Left lung (tissue), 10 donors: ENCODE data around the gene GALNT8. TPM values are rescaled to one million over a fixed set of nuclear protein-coding genes. Genes with fewer than 3 reads are reported as not detected.

Experiments used
- ATAC-seq: fragments of 200-7000 bp; cut with Tn5 transposase; one replicate; pipeline ENCODE4 v1.9.1; 2020; ENCODE audit warnings: moderate library complexity
- DNase-seq, 4 donors: peaks; one replicate each; pipeline ENCODE4 v3.0.0-alpha.2; 2013 to 2020
- H3K27ac ChIP-seq, 2 donors: fragments of 200-600 bp; sonication (generic) in 1 of 2; one replicate each; pipeline versions ENCODE4 v1.5.0 to v1.8.0; 2020 to 2021
- H3K27me3 ChIP-seq, 2 donors: fragments of 200-600 bp; sonication (generic) in 1 of 2; one replicate each; pipeline versions ENCODE4 v1.5.0 to v1.8.0; 2020 to 2021
- H3K36me3 ChIP-seq, 2 donors: fragments of 200-600 bp; sonication (generic) in 1 of 2; one replicate each; pipeline versions ENCODE4 v1.5.0 to v1.8.0; 2020 to 2021
- H3K4me1 ChIP-seq, 2 donors: fragments of 200-600 bp; one replicate each; pipeline ENCODE4 v1.8.0; 2021
- H3K4me3 ChIP-seq, 2 donors: fragments of 200-600 bp; sonication (generic) in 1 of 2; one replicate each; pipeline versions ENCODE4 v1.5.0 to v1.8.0; 2020 to 2021; ENCODE audit warnings: mild to moderate bottlenecking in 1 of 2
- H3K9me3 ChIP-seq, 2 donors: fragments of 200-600 bp; sonication (generic) in 1 of 2; one replicate each; pipeline versions ENCODE4 v1.5.0 to v1.8.0; 2020 to 2021
- intact Hi-C, 2 donors: fragments of 100-400 bp; cut with DNase I; formaldehyde crosslinking; loops; one replicate each; pipeline versions ENCODE4 v1.11.2 to v1.14.2; 2022
- polyA plus RNA-seq, 6 donors: library from polyadenylated mRNA; unstranded; fragments of 120-200 nt; gene quantifications; one replicate each; pipeline ENCODE4 v1.2.1, GENCODE V29; 2013; ENCODE audit not compliant: insufficient read length in 6 of 6
- total RNA-seq, 2 donors: library from RNA; stranded (reverse); fragmentation: NEBNext Ultra II Directional; extraction: Animal tissue kit (Norgen Biotek cat#: 25700); gene quantifications; one replicate each; pipeline ENCODE4 v1.2.1, GENCODE V29; 2021
- TF ChIP-seq, protein P1 (sequence below), 2 donors: fragments of 200-600 bp; sonication (generic) in 1 of 2; IDR thresholded peaks; one replicate each; pipeline versions ENCODE4 v1.5.0 to v1.8.0; 2021; ENCODE audit warnings: antibody characterized with exemption in 2 of 2
- donor health status: DM: no; HTN: yes; CAD: no.
- donor health status: DM: no; HTN: no; CAD: no.

GALNT8 gene
- total and polyA plus RNA-seq, 8 donors: 0.09 to 2.3 (median 1.3) TPM

DNA sequence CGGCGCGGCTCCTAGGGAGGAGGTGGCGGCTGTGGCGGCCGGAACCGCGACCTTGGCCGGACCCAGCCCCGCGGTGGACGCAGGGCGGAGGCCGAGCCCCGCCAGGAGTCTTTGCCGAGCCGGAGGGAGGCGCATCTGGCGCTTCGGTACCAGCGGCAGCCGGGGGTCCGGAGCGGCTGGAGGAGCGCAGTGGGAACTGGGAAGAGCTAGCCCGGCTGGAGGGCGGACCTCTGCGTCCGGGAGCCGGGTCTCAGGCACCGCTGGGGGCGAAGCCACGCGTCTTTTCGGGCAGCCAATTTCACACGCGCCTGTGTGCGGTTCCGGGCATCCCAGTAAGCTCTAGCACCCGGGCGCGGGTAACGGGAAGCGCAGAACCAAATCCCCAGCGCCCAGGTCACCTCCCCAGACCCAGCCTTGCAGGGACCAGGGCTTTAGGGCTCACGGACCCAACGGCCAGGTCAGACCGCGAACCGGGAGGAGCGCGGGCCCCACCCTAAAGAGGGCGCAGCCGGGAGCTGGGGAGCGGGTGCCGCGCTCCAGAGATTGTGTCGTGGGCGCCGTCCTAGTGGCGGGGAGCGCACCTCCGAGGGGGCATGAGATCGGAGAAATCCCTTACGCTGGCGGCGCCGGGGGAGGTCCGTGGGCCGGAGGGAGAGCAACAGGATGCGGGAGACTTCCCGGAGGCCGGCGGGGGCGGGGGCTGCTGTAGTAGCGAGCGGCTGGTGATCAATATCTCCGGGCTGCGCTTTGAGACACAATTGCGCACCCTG lies 89.4 kb downstream of the GALNT8 start:
- no peaks in the 10 kb centered on the region for H3K36me3 ChIP-seq
- peaks cover 23 to 93% of the 10 kb centered on the region in 2 donors for H3K27me3 ChIP-seq
- TF ChIP-seq, protein P1, sequence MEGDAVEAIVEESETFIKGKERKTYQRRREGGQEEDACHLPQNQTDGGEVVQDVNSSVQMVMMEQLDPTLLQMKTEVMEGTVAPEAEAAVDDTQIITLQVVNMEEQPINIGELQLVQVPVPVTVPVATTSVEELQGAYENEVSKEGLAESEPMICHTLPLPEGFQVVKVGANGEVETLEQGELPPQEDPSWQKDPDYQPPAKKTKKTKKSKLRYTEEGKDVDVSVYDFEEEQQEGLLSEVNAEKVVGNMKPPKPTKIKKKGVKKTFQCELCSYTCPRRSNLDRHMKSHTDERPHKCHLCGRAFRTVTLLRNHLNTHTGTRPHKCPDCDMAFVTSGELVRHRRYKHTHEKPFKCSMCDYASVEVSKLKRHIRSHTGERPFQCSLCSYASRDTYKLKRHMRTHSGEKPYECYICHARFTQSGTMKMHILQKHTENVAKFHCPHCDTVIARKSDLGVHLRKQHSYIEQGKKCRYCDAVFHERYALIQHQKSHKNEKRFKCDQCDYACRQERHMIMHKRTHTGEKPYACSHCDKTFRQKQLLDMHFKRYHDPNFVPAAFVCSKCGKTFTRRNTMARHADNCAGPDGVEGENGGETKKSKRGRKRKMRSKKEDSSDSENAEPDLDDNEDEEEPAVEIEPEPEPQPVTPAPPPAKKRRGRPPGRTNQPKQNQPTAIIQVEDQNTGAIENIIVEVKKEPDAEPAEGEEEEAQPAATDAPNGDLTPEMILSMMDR (IDR thresholded peaks at IDR 0.05): no peak
- peak in 1 of 4 donors; percentile 13 for DNase-seq
- H3K4me1 ChIP-seq: peaks cover 6 to 15% of the 10 kb centered on the region in 2 donors
- intact Hi-C loops: no loop called here
- no peaks in the 10 kb centered on the region for H3K9me3 ChIP-seq
- H3K27ac ChIP-seq: no peak overlapping the region
- no peak for ATAC-seq
- peak overlapping the region; percentile 5 to 13 for H3K4me3 ChIP-seq

DNA sequence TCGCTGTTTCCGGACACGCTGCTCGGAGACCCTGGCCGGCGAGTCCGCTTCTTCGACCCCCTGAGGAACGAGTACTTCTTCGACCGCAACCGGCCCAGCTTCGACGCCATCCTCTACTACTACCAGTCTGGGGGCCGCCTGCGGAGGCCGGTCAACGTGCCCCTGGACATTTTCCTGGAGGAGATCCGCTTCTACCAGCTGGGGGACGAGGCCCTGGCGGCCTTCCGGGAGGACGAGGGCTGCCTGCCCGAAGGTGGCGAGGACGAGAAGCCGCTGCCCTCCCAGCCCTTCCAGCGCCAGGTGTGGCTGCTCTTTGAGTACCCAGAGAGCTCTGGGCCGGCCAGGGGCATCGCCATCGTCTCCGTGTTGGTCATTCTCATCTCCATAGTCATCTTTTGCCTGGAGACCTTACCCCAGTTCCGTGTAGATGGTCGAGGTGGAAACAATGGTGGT lies 90.0 kb downstream of the GALNT8 start:
- TF ChIP-seq, protein P1 (IDR thresholded peaks at IDR 0.05): no peak
- Histone ChIP-seq H3K27me3 (peaks cover 23 to 93% of the 10 kb centered on the region in 2 donors), H3K4me3 (no peak overlapping the region)

DNA sequence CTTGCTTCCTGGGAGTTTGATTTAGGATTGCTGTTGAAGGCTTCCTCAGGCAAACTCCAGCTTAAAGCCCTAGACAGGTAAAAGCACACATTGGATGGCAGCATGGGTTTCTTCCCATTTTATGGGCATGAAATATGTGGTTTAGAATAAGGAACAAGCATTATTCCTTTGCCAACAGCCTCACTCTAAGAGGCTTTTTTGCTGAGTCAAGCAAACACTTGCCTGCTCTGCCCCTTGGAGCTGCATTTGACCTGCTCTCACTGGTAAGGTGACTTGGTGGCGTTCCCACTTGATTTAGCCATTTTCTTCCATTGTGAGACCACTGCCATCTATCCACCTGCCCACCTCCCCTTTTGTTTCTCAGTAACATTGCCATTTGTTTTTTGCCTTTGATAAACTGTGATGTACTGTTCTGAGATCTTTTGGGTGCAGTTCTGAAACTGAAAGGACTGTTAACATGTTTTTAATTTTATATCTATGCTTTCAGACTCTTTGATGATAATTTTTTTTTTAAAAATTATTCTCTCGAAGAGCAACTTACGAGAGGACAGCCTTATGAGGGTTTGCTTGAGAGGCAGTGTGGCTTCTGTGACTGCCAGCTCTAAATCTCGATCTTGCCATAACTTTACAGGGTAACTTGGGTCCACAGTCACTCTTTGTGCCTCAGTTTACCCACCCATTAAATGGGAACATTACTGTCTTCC lies 92.6 kb downstream of the GALNT8 start:
- Histone ChIP-seq H3K27ac (no peak overlapping the region), H3K27me3 (peaks cover 23 to 94% of the 10 kb centered on the region in 2 donors)
- no peak for ATAC-seq

More for the DNA sequence above, 90.0 kb downstream of the GALNT8 start:
- ATAC-seq: no peak
- H3K36me3 ChIP-seq: no peaks in the 10 kb centered on the region
- intact Hi-C loops: no loop called here
- H3K27ac ChIP-seq: no peak overlapping the region
- peaks cover 6 to 15% of the 10 kb centered on the region in 2 donors for H3K4me1 ChIP-seq
- H3K9me3 ChIP-seq: no peaks in the 10 kb centered on the region
- DNase-seq: no peak

DNA sequence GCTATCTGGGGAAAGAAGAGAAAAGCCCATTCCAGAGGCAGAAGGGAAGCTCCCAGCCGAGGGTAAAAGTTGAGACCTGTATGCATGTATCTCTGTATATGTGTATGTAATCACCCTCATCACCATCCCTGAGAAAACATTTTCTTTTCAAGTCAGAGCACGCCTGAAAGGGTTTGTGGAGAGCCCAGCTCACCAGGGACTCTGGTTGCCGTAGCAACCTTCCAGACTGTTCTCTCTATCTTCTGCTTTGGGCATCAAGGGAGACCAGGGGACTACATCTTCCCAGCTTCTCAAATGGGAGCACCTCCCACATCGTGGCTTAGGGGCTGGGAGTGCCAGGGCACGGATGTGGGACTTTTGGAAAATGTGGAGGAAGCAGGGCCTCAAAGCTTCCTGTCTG lies 93.5 kb downstream of the GALNT8 start:
- DNase-seq (no peak), ATAC-seq (no peak)
- peaks cover 17 to 88% of the 10 kb centered on the region in 2 donors for H3K27me3 ChIP-seq
- no peaks in the 10 kb centered on the region for H3K9me3 ChIP-seq
- intact Hi-C loops: no loop called here
- TF ChIP-seq, protein P1 (IDR thresholded peaks at IDR 0.05): no peak
- H3K4me3 ChIP-seq: no peak overlapping the region
- peaks cover 6 to 15% of the 10 kb centered on the region in 2 donors for H3K4me1 ChIP-seq
- H3K27ac ChIP-seq: no peak overlapping the region
- no peaks in the 10 kb centered on the region for H3K36me3 ChIP-seq

More for the DNA sequence above, 92.6 kb downstream of the GALNT8 start:
- Histone ChIP-seq H3K4me1 (peaks cover 6 to 15% of the 10 kb centered on the region in 2 donors), H3K4me3 (no peak overlapping the region), H3K9me3 (no peaks in the 10 kb centered on the region), H3K36me3 (no peaks in the 10 kb centered on the region)
- intact Hi-C loops: no loop called here
- no peak for DNase-seq
- TF ChIP-seq, protein P1 (IDR thresholded peaks at IDR 0.05): no peak

DNA sequence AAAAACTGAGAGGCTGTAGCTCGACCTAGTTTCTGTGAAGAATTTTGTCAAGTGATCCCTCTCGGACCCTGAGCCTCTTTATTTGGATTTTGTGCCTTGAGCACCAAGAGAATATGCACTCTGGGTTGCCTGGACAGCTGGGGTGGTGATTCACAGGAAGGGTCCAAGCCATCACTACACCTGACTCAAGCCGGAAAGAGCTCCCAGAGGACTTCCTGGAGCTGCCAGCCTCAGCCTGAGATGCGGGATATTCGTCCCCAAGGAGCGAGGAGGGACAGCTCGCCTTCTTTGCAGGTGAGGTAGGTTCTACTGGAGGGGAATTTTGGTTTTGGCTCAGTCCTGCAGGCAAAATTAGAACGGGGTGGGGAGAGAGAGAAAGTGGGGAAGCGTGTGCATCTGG lies 94.3 kb downstream of the GALNT8 start:
- Histone ChIP-seq H3K36me3 (no peaks in the 10 kb centered on the region), H3K4me3 (no peak overlapping the region), H3K27me3 (peaks cover 10 to 85% of the 10 kb centered on the region in 2 donors), H3K4me1 (peaks cover 2 to 9% of the 10 kb centered on the region in 2 donors), H3K27ac (no peak overlapping the region), H3K9me3 (no peaks in the 10 kb centered on the region)
- TF ChIP-seq, protein P1 (IDR thresholded peaks at IDR 0.05): no peak
- DNase-seq (no peak), ATAC-seq (no peak)
- intact Hi-C loops: no loop called here
